Endothelial cell (in vitro differentiated cells): ENCODE results near the gene IL1RAPL1. TPM values are rescaled to one million over a fixed set of nuclear protein-coding genes. Genes with fewer than 3 reads are reported as not detected.

Source experiments
- DNase-seq: peaks from one replicate; pipeline ENCODE4 v3.0.0; 2021; ENCODE audit warnings: low spot score
- H3K27ac Mint-ChIP-seq: one replicate; pipeline ENCODE4 v1.8.0; 2021; ENCODE audit warnings: mixed read lengths, inconsistent platforms; ENCODE audit not compliant: unreplicated experiment
- H3K27me3 Mint-ChIP-seq: one replicate; pipeline ENCODE4 v1.8.0; 2021; ENCODE audit warnings: mild to moderate bottlenecking, moderate library complexity, mixed read lengths, inconsistent platforms; ENCODE audit not compliant: unreplicated experiment
- H3K36me3 Mint-ChIP-seq: one replicate; pipeline ENCODE4 v1.8.0; 2021; ENCODE audit warnings: mild to moderate bottlenecking, low read depth, mixed read lengths, inconsistent platforms; ENCODE audit not compliant: unreplicated experiment
- H3K4me1 Mint-ChIP-seq: one replicate; pipeline ENCODE4 v1.8.0; 2021; ENCODE audit warnings: mild to moderate bottlenecking, mixed read lengths, inconsistent platforms; ENCODE audit not compliant: unreplicated experiment
- H3K4me3 Mint-ChIP-seq: one replicate; pipeline ENCODE4 v1.8.0; 2021; ENCODE audit warnings: mild to moderate bottlenecking, mixed read lengths, inconsistent platforms; ENCODE audit not compliant: unreplicated experiment
- H3K9me3 Mint-ChIP-seq: one replicate; pipeline ENCODE4 v1.8.0; 2021; ENCODE audit warnings: mixed read lengths, inconsistent platforms; ENCODE audit not compliant: unreplicated experiment
- CTCF ChIP-seq: fragments of 200-600 bp; sonication (generic); IDR thresholded peaks from one replicate; pipeline ENCODE4 v1.5.0; 2021; ENCODE audit warnings: antibody characterized with exemption; ENCODE audit not compliant: unreplicated experiment
- total RNA-seq: library from RNA; stranded (reverse); fragmentation: NEBNext Ultra II Directional; extraction: Animal tissue kit (Norgen Biotek cat#: 25700); gene quantifications from one replicate; pipeline ENCODE4 v1.2.1, GENCODE V29; 2021; ENCODE audit not compliant: unreplicated experiment

Gene IL1RAPL1
- total RNA-seq, 1 donor from 2014 or later = 0.18 TPM

GRCh38 chrX:29530501-29530900, 943.3 kb downstream of the IL1RAPL1 start:
- no peak overlapping the region for H3K27ac Mint-ChIP-seq
- no peaks in the 10 kb centered on the region for H3K9me3 Mint-ChIP-seq
- peaks cover 3% of the 10 kb centered on the region for H3K4me1 Mint-ChIP-seq
- H3K27me3 Mint-ChIP-seq = peaks cover 2% of the 10 kb centered on the region
- DNase-seq = no peak
- H3K4me3 Mint-ChIP-seq = no peak overlapping the region
- no peaks in the 10 kb centered on the region for H3K36me3 Mint-ChIP-seq
- TF ChIP-seq CTCF = no peak

GRCh38 chrX:29531336-29531735, 944.1 kb downstream of the IL1RAPL1 start:
- Mint-ChIP-seq H3K4me3 (no peak overlapping the region), H3K4me1 (peaks cover 4% of the 10 kb centered on the region), H3K27ac (no peak overlapping the region), H3K9me3 (no peaks in the 10 kb centered on the region), H3K36me3 (no peaks in the 10 kb centered on the region), H3K27me3 (peaks cover 2% of the 10 kb centered on the region)
- DNase-seq = no peak
- no peak for TF ChIP-seq CTCF

GRCh38 chrX:29535212-29536162, 948.2 kb downstream of the IL1RAPL1 start:
- TF ChIP-seq CTCF = no peak
- Mint-ChIP-seq H3K27me3 (no peaks in the 10 kb centered on the region), H3K4me1 (peaks cover 4% of the 10 kb centered on the region), H3K4me3 (no peak overlapping the region), H3K36me3 (no peaks in the 10 kb centered on the region), H3K27ac (no peak overlapping the region), H3K9me3 (no peaks in the 10 kb centered on the region)
- no peak for DNase-seq

GRCh38 chrX:29541038-29541437, 953.8 kb downstream of the IL1RAPL1 start:
- no peak for DNase-seq
- Mint-ChIP-seq H3K9me3 (no peaks in the 10 kb centered on the region), H3K27me3 (no peaks in the 10 kb centered on the region), H3K27ac (no peak overlapping the region), H3K4me3 (no peak overlapping the region), H3K4me1 (no peaks in the 10 kb centered on the region), H3K36me3 (no peaks in the 10 kb centered on the region)
- TF ChIP-seq CTCF = no peak

- H3K27me3 Mint-ChIP-seq = no peaks in the 10 kb centered on the region
- no peak for DNase-seq
- no peak for TF ChIP-seq CTCF
- no peaks in the 10 kb centered on the region for H3K4me1 Mint-ChIP-seq
- no peak overlapping the region for H3K4me3 Mint-ChIP-seq
- H3K9me3 Mint-ChIP-seq = no peaks in the 10 kb centered on the region
- H3K27ac Mint-ChIP-seq = no peak overlapping the region
- no peaks in the 10 kb centered on the region for H3K36me3 Mint-ChIP-seq
These were observed 954.9 kb downstream of the IL1RAPL1 start for GRCh38 chrX:29542152-29542551.
